IMR-90 (cell line): ENCODE data around the gene SCYL3. TPM values are rescaled to one million over a fixed set of nuclear protein-coding genes. Genes with fewer than 3 reads are reported as not detected.
A peak's percentile ranks its signal among the peaks of the same experiment; 100 is the strongest.

ENCODE experiments used
- ATAC-seq: fragments of 200-7000 bp; cut with Tn5 transposase; 2 replicates; pipeline ENCODE4 v1.9.1; 2020; ENCODE audit warnings: low read depth, mild to moderate bottlenecking, moderate library complexity
- BruUV-seq: library from RNA; stranded (reverse); fragments of 400-500 nt; replicated peaks from 2 replicates; lab custom pipeline; 2021; lab: Mats Ljungman, UMichigan
- CTCF ChIA-PET: fragments of 300-600 bp; formaldehyde crosslinking; extraction: SDS; loops from one replicate; lab custom pipeline; 2021; ENCODE audit warnings: antibody characterized with exemption; lab: Yijun Ruan, JAX
- POLR2A ChIA-PET: fragments of 300-600 bp; sonication (Branson Sonifier 250); formaldehyde crosslinking; loops from one replicate; lab custom pipeline; 2022; ENCODE audit warnings: antibody characterized with exemption; ENCODE audit not compliant: unreplicated experiment; lab: Charles Lee
- DNase-seq: peaks from one replicate; pipeline ENCODE4 v3.0.0; 2013
- H2AFZ ChIP-seq: replicated peaks from 2 replicates; pipeline ENCODE3; 2013; ENCODE audit warnings: low read length, mild to moderate bottlenecking; ENCODE audit not compliant: poor library complexity
- H2AK5ac ChIP-seq: 2 replicates; pipeline ENCODE4 v1.6.1; 2013; ENCODE audit warnings: low read depth, low read length, inconsistent platforms
- H2AK9ac ChIP-seq: replicated peaks from 2 replicates; pipeline ENCODE3; 2013; ENCODE audit warnings: mild to moderate bottlenecking, low read depth, low read length, moderate library complexity; ENCODE audit not compliant: poor library complexity
- H2BK120ac ChIP-seq: 2 replicates; pipeline ENCODE4 v1.6.1; 2013; ENCODE audit warnings: low read depth, low read length, inconsistent platforms
- H2BK15ac ChIP-seq: 3 replicates; pipeline ENCODE4 v1.6.1; 2013; ENCODE audit warnings: low read depth, low read length, inconsistent platforms
- H2BK20ac ChIP-seq: 2 replicates; pipeline ENCODE4 v1.6.1; 2013; ENCODE audit warnings: low read depth, mild to moderate bottlenecking, inconsistent platforms, low read length, moderate library complexity
- H2BK5ac ChIP-seq: 2 replicates; pipeline ENCODE4 v1.6.1; 2013; ENCODE audit warnings: mild to moderate bottlenecking, low read depth, low read length, inconsistent platforms; ENCODE audit not compliant: poor library complexity, severe bottlenecking
- H3K14ac ChIP-seq: replicated peaks from 2 replicates; pipeline ENCODE4 v1.6.1; 2013; ENCODE audit warnings: low read depth, low read length, inconsistent platforms
- H3K18ac ChIP-seq: 2 replicates; pipeline ENCODE4 v1.6.1; 2013; ENCODE audit warnings: low read depth, low read length, control low read depth
- H3K23ac ChIP-seq: 2 replicates; pipeline ENCODE4 v1.6.1; 2013; ENCODE audit warnings: low read depth, low read length, inconsistent platforms
- H3K27ac ChIP-seq: 2 replicates; pipeline ENCODE4 v1.5.1; 2013; ENCODE audit warnings: mild to moderate bottlenecking, control low read depth, low read length; ENCODE audit not compliant: insufficient read depth
- H3K27me3 ChIP-seq: 2 replicates; pipeline ENCODE4 v1.6.1; 2013; ENCODE audit warnings: low read length; ENCODE audit not compliant: control insufficient read depth, insufficient read depth
- H3K36me3 ChIP-seq: 2 replicates; pipeline ENCODE4 v1.6.1; 2013; ENCODE audit warnings: low read length, mixed read lengths; ENCODE audit not compliant: control insufficient read depth, insufficient read depth
- H3K4ac ChIP-seq: 2 replicates; pipeline ENCODE4 v1.6.1; 2013; ENCODE audit warnings: low read depth, low read length, inconsistent platforms
- H3K4me1 ChIP-seq: 2 replicates; pipeline ENCODE4 v1.6.1; 2013; ENCODE audit warnings: low read length, mixed read lengths; ENCODE audit not compliant: control insufficient read depth, insufficient read depth
- H3K4me2 ChIP-seq: 2 replicates; pipeline ENCODE4 v1.6.1; 2013; ENCODE audit warnings: low read depth, mild to moderate bottlenecking, control low read depth, low read length, moderate library complexity
- H3K4me3 ChIP-seq: 2 replicates; pipeline ENCODE4 v1.5.1; 2013; ENCODE audit warnings: low read depth, mild to moderate bottlenecking, control low read depth, low read length, moderate library complexity; ENCODE audit not compliant: insufficient read depth
- H3K56ac ChIP-seq: 2 replicates; pipeline ENCODE4 v1.6.1; 2013; ENCODE audit warnings: low read length, inconsistent platforms; ENCODE audit not compliant: insufficient read depth; ENCODE audit errors: extremely low read depth
- H3K79me1 ChIP-seq, 2 experiments: 2 replicates each; pipeline ENCODE4 v1.6.1; 2013; ENCODE audit warnings: low read length in 2 of 2, inconsistent platforms in 1 of 2, low read depth in 1 of 2
- H3K9ac ChIP-seq: 2 replicates; pipeline ENCODE4 v1.6.1; 2013; ENCODE audit warnings: low read depth, low read length, control low read depth
- H3K9me1 ChIP-seq: 2 replicates; pipeline ENCODE4 v1.6.1; 2013; ENCODE audit warnings: low read length, inconsistent platforms; ENCODE audit not compliant: insufficient read depth
- H3K9me3 ChIP-seq: 2 replicates; pipeline ENCODE4 v1.6.1; 2013; ENCODE audit warnings: low read length; ENCODE audit not compliant: control insufficient read depth, insufficient read depth
- H4K20me1 ChIP-seq: 2 replicates; pipeline ENCODE4 v1.6.1; 2013; ENCODE audit warnings: low read length, inconsistent platforms; ENCODE audit not compliant: insufficient read depth
- H4K5ac ChIP-seq: 2 replicates; pipeline ENCODE4 v1.6.1; 2013; ENCODE audit warnings: mild to moderate bottlenecking, low read depth, low read length, control low read depth
- H4K8ac ChIP-seq, 2 experiments: 2 replicates each; pipeline ENCODE4 v1.6.1; 2013; ENCODE audit warnings: low read depth in 2 of 2, low read length in 2 of 2, control low read depth in 1 of 2, inconsistent platforms in 1 of 2
- H4K91ac ChIP-seq: 2 replicates; pipeline ENCODE4 v1.6.1; 2013; ENCODE audit warnings: low read depth, low read length, inconsistent platforms; ENCODE audit not compliant: insufficient read depth
- MAFK ChIP-seq: IDR thresholded peaks from 2 replicates; pipeline ENCODE4 v1.6.1; 2012; ENCODE audit warnings: low read depth, low read length, improper control_type of control experiment
- SMC3 ChIP-seq: fragments of 150-350 bp; IDR thresholded peaks from 2 replicates; pipeline ENCODE4 v1.6.1; 2016; ENCODE audit warnings: low read depth, mild to moderate bottlenecking, antibody characterized with exemption, low read length, moderate library complexity
- WGBS, 2 experiments: methylation state at CpG; one replicate each; pipeline versions ENCODE4 v1.1.5 to v1.1.7; 2013; ENCODE audit warnings: missing lambda C conversion rate in 2 of 2; ENCODE audit not compliant: insufficient read length in 1 of 2; ENCODE audit errors: extremely low coverage in 2 of 2; 5-methylcytosine and 5-hydroxymethylcytosine counted together
- dilution Hi-C: fragments of 300-500 bp; cut with HindIII; formaldehyde crosslinking; loops from one replicate; pipeline ENCODE4 v1.14.3; 2018; ENCODE audit warnings: low sequenced_read_pairs; ENCODE audit not compliant: unreplicated experiment
- in situ Hi-C: fragments of 300-500 bp; cut with MboI; formaldehyde crosslinking; loops from 3 replicates; pipeline ENCODE4 v1.14.3; 2019; ENCODE audit warnings: low sequenced_read_pairs, inconsistent platforms, mixed read lengths
- intact Hi-C: fragments of 100-400 bp; cut with micrococcal nuclease; formaldehyde crosslinking; loops from 2 replicates; pipeline ENCODE4 v1.10.0; 2022
- polyA plus RNA-seq, 3 experiments: library from polyadenylated mRNA; depleted of rRNA; stranded (reverse); fragments of >200 nt; gene quantifications; 2 replicates each; pipeline ENCODE4 v1.2.3, GENCODE V29; 2012; ENCODE audit warnings: low replicate concordance in 1 of 3
- total RNA-seq: library from RNA; depleted of rRNA; stranded (reverse); fragments of >200 nt; gene quantifications from 2 replicates; pipeline ENCODE4 v1.2.3, GENCODE V29; 2012

SCYL3 gene
- total and polyA plus RNA-seq, 2 of the 4 experiments (the other 2 are of a cell fraction): 3.9 to 8.4 TPM

DNA sequence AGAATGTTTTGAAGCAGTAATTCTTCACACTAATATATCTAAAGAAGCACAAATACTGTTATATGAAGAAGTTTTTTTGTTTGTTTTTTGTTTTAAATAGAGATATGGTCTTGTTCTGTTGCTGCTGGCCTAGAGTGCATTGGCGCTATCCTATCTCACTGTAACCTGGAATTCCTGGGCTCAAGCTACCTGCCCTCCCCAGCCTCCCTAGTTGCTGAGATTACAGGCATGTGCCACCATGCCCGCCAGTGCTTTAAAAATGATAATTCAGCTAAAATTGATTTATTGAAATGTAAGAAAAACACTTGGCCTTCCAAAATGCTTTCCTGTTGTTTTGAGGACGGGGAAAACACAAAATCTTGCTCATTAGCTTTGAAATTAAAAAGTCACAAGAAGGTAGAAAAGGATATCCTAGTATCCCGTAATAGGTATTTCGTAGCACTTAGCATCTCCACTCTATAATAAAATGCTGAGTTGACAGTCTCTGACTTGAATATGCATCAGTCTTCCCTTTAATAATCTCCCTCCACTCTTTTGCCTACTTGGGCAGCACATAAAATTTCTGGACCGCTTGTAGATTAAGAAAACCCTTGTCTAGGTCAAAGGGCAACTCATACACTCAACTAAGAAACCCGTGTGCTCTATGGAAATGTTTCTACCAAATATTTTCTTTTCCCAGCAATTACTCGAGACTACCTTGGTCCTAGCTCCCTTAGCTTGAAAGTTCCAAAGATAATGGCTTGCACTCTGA is 1.3 kb downstream of the SCYL3 start:
- DNase-seq: no peak
- Histone ChIP-seq H2AFZ (peak overlapping the region; percentile 4), H2AK9ac (no peak overlapping the region), H2BK20ac (no peak overlapping the region), H4K20me1 (no peaks in the 10 kb centered on the region; the same call in 1 of the 2 replicates), H3K4me3 (peak overlapping the region; percentile 68), H2BK5ac (peak overlapping the region; percentile 73), H3K4me1 (peaks cover 2% of the 10 kb centered on the region; the same call in 1 of the 2 replicates), H3K9me1 (peaks cover 2% of the 10 kb centered on the region; the same call in 1 of the 2 replicates), H2AK5ac (peak overlapping the region; percentile 1; the same call in 1 of the 2 replicates), H4K5ac (peak overlapping the region; percentile 77), H4K8ac (peak overlapping the region; percentile 4 to 66; a peak in 3 of 4 replicates), H4K91ac (0 out of 2 replicates have a peak overlapping the region, but pooled peaks have one; percentile 49), H3K9ac (peak overlapping the region; percentile 62), H3K4me2 (peak overlapping the region; percentile 99), H3K23ac (peak overlapping the region; percentile 69; the same call in 1 of the 2 replicates), H3K56ac (peak overlapping the region; percentile 79; the same call in 1 of the 2 replicates), H2BK120ac (no peak overlapping the region), H2BK15ac (no peak overlapping the region), H3K9me3 (no peaks in the 10 kb centered on the region), H3K4ac (peak overlapping the region; percentile 81), H3K36me3 (peaks cover 7% of the 10 kb centered on the region), H3K27me3 (0 out of 2 replicates have a peak, but pooled peaks cover 2% of the 10 kb centered on the region), H3K79me1 (peaks cover 21 to 35% of the 10 kb centered on the region in 2 experiments; a peak in 3 of 4 replicates), H3K18ac (peak overlapping the region; percentile 39), H3K14ac (peak overlapping the region; percentile 92), H3K27ac (peak overlapping the region; percentile 92)
- POLR2A ChIA-PET: no interaction called here
- no CpG with 5 or more reads among the region's 8 CpGs for WGBS, 2 experiments
- BruUV-seq: TSS peak; percentile 44
- TF ChIP-seq SMC3 (no peak), MAFK (peak; percentile 98)
- CTCF ChIA-PET: interaction anchor here (0.6 to 1.1 kb wide), 2 partner anchors 13 to 50 kb away, joined by 3 read pairs; no protein-coding TSS in a partner anchor
- no peak for ATAC-seq
- in situ Hi-C loops: no loop called here
- dilution Hi-C loops: no loop called here
- intact Hi-C loops: no loop called here
